ENCODE data around the gene ADGRL3.
"Not testable (repeated sequence)": the region's sequence is repeated elsewhere in the genome, so short reads cannot be mapped to it uniquely, and the experiment has no call there.

The ADGRL3 gene

DNA sequence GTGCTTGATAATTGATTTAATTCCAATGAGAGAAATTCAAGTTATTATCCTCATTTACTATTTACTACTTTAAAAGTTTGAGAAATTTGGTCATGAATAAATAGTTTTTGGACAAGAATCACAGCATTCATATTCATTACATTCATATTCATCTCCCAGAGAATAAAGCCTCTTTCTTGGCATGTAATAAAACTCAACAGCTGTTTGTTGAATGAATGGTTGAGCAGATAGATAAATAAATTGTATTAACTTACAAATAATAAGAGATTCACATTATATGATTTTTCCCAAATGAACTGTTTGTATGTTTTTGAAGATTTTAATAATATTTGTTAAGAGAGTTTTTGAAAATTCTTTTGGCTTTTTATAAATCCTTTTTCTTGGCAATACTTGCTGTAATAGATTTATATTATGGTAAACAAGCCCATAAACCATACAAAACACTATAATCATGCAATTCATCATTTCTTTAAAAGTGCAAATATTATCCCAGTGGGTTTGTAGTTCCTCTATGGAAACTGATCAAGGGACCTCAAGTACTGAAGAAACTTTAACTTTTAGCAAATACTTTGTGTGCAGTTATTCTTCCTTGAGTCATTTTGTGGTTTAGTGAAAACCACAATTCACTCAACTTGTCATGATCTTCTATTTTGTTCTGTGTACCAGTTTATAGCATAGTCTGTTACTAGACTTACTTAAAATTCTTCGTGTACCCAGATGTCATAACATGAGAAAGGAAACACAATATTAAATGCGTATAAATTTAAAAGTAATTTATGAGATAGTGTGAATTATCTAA is 371.8 kb downstream of the ADGRL3 start:
- no peak for DNase-seq

DNA sequence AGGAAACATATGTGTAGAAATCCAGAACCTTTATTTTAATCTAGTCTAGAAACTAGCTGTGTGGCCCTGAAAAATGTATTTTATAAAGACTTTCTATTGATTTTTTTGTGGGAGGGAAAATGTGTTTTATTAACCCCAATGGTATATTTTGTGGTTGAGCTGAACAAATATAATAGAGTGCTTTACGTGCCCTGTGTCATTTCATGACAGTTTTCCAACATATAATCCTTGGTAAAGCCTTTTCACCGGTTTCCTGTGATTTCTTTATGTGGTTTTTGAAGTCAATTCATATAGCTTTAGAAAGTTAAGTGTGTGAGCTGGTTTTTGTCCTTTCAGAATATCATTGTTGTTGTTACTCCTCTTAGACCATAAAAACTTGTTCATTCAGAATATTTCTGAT is 375.7 kb downstream of the ADGRL3 start:
- no peak for DNase-seq

DNA sequence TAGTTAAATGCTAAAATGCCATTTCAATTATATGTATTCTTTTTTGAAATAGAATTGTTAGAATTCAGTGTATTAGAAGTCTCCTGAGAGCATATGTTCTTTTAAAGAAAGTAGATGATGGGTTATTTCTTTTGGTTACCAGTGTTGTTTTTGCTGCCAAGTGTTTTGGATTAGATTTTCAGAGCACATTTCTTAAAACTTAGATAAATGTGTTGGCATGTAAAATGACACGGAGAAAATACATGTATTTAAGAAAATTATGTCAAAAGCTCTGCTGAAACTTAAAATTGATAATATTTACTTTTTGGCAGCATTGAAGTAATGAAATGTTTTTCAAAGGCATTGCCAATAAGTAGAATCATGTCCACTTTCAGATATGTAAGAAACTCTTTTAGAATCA is 379.7 kb downstream of the ADGRL3 start:
- DNase-seq: no peak

DNA sequence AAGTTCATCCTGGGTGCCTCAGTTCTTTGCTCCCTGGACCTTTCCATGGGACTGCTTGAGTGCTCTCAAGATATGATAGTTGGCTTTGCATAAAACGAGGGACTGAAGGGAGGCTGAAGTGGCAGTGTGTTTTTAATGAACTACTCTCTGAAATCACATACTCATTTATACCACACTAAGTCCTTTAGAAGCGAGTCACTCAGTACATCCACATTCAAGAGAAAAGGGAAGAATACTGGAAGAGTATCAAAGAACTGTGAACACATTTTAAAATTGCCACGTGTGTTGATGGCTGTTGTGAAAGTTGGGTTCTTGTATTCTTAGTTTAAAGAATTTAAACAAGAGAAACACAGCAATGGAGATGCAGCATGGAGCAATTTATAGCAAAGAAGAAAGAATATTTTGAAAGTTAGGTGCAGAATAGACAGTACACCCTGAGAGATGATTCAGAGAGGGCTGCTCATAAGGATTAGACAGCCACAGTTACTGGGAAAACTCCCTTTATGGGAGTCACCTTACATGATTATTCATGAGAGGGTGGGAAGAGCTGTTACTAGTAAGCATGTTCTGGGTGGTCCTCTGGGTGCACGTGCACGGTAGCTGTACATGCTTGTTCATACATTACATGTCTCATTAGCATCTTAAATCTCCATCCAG is 380.7 kb downstream of the ADGRL3 start:
- DNase-seq: no peak

DNA sequence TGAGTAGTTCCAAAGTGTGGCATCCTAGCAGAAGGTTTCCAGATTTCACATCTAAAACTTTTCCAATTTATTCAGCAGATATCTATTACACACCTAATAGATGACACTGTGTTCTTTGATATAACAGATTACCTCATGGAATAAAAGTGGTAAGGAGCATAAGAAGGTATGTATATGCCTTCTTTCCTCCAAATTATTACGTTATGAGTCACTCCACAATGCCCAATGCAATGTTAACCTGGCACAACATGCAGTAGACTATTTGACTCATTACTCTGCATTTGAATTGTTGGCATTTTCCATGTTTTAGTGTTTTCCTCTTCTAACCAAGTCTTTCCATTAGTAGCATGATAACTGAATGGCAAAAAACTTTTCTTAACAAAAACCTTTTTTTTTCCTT is 383.6 kb downstream of the ADGRL3 start:
- no peak for DNase-seq

DNA sequence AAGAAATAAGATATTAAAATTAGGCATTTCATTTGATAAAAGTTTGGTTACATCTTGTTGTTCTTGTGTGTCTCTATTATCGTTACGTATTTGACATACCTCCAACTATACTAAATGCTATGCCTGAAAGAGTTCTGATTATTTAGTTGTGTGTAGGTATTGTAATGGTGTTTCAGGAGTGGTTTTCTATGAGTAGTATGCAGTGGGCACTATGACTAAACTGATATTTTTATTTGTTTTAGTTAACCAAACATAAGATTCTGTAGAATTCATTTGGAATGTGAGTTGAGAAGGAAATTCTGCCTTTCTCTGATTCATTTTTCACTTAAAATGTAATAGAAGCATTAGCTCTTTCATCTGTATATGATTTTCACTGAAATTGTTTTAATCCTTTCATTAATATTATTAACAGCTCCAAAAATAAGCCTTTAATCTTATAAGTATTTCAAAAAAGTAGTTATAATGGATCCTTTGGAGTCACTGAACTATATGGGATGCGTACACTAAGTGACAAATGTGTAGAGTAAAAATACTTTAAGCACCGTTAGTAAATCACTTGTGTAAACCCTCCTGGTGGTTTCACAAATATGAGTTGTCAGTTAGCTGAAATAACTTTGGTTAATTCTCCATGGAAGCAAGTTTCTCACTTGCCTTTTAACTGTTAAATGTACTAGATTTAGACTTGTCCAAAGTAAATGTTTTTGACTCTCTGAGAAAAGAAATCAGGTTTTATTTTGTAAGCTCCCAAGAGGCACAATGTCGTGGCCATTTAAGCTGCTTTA is 388.7 kb downstream of the ADGRL3 start:
- DNase-seq: no peak

DNA sequence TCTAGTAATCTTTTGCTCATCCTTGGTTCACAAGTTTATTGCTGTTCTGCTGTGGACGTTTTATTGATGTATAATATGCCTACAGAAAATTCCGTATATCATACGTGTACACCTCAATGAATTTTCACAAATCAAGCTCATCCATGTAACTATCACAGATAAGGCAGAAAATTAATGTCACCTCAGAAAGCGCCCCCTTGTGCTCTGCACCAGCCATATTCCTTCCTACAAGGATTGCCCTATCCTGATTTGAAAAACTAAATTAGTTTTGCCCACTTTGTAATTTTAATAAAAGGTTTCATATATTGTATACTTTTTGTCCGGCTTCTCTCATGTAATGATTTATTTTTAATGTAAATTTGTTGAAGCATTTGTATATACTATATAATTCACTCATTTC is 390.8 kb downstream of the ADGRL3 start:
- DNase-seq: no peak

DNA sequence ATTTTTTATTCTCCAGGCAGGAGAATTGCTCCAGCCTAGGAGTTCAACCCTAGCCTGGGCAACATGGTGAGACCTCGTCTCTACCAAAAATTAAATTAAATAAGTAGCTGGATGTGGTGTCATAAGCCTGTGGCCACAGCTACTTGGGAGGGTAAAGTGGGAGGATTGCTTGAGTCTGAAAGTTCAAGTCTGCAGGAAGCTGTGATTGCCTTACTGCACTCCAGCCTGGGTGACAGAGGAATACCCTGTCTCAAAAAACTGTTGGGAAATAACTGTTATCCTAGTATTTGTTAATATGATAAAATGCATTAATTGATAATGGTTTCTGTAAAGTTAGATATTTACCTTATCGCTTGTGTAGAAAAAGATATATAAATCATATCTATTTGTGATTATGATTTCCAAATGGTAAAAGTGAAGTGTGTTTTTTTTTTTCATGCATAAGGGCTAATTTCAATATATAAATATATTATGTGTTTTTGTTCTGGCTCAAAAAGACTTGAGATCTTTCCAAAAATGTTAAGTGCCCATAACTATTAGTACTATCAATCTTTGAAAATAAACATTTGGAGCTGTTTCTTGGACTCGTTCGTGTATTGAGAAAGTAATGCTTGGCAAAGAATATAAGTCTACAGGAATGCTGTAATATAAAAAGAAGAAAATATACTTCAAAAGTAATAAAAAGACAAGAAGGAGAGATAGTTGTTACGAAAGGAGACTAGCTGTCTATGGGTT is 396.6 kb downstream of the ADGRL3 start:
- no peak for DNase-seq

DNA sequence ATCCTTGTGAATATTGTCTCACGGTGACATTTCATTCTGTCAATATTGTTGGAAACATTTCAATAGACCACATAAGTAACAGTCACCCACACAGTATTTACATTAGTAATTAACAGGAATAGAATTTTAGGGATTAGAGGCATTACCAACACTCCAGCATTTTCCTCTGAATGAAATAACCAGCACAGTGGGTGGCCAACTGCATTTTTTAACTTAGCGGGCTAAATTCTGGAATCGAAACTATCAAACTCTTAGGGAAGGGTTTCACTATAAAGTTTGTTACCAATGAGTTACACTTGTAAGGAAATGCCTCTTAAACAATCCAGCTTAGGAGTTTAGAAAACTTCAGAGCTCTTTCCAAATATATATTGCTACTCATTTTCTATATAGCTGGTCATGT is 403.0 kb downstream of the ADGRL3 start:
- DNase-seq: no peak

DNA sequence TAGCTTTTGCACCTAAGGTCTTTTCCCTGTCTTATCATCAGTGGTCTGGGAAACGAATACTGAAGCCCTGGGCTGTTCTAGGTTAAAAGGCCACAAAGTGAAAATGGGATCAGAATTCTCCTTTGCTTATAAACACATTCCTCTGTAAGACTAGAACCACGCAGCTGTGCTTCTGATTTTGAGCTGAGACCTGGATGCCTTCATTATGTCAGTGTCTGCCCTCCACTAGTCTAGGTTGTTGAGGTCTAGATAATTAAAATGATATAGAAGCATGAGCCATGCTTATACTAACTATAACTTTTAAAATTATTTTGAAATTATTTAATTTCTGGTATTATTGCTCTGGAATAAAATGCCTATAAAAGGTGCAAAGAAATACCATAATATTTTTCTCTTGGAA is 403.9 kb downstream of the ADGRL3 start:
- DNase-seq: no peak

DNA sequence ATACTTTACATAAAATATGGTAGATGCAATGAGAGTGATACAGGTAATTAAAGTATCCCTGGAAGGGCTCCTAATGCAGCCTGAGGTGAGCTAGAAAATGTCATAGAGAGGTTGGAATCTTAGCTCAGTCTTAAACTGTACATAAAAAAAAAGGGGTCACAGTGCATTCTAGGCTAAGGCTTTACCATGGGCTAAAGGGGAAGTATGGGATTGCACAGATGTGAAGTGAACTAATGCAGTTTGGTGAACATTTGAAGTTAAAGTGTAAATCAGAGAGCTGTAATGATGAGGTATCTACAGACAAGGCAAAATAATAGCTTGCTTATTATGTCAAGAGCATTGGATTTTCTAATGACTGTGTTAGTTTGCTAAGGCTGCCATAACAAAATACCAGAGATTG is 405.9 kb downstream of the ADGRL3 start:
- DNase-seq: no peak

DNA sequence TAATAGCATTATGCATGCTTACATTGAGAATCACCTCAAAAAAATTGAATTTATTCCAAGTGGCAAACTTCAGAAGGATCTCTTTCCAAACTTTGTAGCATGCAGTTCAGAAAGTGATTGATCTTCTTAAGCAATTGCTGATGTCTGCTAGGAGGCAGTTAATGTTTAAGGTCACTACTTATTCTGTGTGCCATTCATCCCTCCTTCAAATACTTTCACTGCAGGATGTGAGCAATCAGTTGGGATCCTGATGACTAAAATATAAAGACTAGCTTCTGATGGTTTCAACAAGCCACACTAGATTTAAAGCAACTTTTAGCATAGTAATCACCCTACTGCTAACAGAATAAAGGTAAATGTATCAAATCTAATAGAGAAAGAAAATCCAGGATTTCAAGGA is 414.1 kb downstream of the ADGRL3 start:
- no peak for DNase-seq

DNA sequence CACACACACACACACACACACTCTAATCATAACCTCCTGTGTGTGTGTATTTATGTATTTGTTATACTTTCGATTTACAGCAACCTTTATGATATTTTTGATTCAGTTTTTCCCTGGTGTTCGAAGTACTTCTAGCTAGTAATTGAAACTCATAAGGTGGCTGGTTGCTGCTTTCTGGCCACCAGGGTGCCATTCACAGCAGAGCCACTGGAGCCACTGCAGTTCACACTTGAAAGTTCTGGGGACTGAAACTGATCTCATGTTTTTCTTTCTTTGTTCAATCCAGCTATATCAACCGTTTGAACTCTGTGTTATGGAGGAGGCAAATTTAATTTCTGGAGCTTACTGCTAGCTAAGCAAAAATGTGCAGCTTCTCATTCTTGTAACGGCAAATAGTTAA is 419.4 kb downstream of the ADGRL3 start:
- peak; percentile 13 for DNase-seq

DNA sequence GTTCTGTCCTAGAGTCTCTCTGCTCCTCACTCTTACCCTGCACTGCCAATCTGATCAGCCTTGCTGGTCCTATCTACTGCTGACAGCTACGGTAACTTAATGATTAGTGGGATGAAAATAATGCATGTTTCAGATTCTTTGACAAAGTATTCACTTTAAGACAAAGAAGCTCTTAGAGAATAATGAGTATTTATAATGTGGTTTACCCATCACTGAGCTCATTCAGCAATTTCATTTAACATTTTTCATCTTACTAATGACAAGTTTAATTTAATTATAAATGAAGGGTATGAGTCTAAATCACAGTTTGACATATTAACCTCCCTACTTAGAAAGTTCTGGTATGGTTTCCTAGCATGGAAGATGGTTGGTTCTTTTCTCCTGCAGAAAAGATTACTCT is 428.2 kb downstream of the ADGRL3 start:
- no peak for DNase-seq

DNA sequence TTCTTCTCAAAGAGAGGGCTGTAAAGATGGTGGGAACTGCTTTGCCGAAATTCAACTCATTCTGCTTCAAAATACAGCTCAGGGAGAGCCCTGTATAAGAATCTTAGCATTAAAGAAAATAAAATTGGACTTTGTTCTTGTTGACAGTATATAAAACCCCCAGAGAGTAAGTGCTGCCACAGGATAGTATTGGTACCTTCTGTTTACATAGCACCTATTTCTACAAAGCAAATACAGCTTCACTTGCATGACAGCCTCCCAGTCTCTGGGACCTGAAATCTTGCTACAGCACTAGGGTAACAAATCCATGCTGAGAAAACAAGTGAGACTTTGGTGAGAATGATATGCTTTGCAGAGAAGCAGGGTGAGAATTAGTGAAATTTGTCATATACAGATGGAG is 428.6 kb downstream of the ADGRL3 start:
- peak; percentile 24 for DNase-seq

DNA sequence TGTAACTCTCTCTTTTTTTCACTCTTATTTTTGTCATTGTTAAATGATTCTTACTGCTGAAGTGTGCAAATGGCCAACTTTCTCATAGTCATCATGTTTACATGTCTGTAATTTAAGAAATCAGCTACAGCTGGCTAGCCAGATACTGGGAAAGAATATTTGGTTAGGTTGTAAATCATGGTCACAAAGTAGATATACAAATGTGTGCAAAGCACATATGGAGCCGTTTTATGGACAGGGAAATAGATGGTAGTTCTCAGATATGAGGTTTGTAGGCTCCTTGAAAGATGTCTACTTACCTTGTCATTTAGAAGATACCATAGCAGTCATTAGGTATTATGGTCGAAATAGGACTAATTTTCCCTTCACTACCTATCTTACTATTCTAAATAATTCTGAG is 430.4 kb downstream of the ADGRL3 start:
- DNase-seq: no peak

DNA sequence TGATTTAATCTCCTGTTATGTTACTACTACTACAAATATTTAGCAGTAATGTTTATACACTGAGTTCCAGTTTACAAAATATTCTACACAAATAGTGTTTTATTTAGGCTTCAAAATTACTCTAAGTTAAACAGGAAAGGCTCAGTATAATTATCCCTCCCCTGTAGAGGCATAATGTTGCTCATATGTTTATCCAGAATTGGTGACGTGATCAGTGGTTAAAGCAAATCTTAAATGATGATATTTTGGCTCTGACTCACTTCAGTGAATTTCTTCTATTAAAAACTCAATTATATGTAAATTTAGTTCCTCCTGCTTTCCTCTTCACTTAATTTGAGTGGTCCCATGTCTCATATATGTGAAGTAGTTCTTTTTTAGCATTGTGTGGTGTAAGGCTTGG is 438.5 kb downstream of the ADGRL3 start:
- peak; percentile 12 for DNase-seq

DNA sequence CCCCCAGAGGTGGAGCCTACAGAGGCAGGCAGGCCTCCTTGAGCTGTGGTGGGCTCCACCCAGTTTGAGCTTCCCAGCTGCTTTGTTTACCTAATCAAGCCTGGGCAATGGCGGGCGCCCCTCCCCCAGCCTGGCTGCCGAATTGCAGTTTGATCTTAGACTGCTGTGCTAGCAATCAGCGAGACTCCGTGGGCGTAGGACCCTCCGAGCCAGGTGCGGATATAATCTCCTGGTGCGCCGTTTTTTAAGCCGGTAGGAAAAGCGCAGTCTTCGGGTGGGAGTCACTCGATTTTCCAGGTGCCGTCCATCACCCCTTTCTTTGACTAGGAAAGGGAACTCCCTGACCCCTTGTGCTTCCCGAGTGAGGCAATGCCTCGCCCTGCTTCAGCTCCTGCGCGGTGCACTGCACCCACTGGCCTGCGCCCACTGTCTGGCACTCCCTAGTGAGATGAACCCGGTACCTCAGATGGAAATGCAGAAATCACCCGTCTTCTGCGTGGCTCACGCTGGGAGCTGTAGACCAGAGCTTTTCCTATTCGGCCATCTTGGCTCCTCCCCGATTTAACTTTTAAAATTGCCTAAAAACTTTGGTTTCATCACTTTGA is 446.7 kb downstream of the ADGRL3 start:
- not testable (repeated sequence) for DNase-seq

DNA sequence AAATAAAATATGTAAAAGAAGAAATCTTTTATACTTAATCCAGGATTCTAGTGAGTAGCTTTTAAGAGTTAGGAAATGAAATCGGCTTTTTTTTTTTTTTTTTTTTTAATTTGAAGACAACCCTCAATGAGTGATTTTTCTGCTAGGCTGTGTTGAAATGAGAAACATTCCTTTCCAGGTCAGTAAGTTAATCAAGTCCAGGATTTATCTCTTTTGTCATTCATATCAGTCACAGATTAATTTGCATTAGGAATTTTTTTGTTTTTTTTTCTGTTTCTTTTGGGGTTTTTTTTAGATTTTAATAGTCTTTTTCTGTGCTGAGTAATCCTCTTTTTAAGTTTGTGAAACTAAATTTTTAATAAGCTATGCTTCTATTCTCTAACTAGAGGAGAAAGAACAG is 448.1 kb downstream of the ADGRL3 start:
- no peak for DNase-seq

DNA sequence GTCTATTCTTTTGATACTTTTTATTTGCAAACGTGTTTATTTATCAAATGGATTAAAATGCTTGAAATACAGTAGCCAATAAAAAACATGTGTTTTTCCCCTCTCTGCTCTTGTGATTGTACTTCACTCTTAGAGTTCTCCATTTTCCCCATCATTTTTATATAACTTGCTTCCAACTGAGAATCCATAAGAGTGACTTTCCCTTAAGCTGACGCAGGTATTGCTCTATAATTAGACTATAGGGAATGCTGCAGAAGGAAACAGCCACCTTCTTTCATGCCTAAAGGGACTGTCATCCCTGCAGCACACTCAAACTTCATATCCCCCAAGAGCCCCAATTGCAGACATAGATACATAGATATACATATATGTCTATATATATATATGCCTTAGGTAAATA is 456.9 kb downstream of the ADGRL3 start:
- no peak for DNase-seq

DNA sequence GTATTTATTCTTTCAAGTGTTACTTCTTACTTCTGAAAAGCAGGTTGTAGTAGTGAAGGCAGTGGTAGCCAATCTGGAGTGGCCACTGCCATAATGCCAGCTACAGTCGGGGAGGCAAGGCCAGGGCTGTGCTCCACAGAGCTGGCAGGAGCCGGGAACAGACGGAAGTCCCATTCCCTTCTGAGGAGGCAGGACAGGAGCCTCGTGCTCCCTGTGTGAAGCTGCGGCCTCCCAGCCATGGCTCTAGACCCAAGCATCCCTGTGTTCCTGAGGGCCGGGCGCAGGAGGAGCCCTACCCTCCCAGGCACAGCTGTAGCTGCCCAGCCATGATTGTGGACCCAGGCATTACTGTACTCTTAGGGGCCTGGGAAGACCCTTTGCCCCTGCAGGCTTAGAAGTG is 461.8 kb downstream of the ADGRL3 start:
- no peak for DNase-seq

DNA sequence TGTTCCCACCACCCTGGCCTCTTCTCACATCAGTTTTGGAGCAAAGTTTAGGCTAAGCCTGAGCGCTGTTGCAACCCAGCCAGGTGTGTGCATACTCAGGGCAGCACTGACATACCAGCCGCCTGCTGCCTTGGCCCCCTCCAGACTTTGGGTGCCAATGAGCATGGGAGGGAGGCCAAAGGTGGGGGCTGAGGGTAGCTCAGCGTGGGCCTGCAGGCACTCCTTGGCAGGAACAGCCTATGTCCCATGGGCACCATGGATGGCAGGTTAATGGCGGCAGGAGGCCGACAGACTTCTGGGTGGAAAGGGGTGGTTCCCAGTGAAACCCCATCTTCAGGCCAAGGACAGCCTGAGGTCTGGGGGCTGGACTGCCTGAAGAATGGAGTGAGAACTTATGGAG is 462.2 kb downstream of the ADGRL3 start:
- no peak for DNase-seq

DNA sequence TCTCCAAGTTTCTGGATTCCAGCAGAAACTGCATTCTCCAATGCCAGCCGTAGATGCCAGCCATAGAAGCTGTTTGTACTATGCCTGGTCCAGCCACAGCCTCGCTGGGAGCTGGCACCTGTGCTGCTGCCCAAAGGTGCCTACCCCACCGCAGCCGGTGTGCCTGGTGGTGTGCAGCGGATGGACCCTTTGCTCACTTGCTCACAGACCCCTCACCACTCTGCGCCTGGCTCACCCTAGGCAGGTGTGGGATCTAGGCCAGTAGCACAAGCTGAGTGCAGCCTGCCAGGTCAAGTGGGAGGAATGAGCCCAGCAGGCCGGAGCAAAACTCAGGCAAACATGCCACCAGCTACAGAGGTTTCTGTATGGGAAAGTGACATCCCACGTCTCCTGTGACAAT is 463.2 kb downstream of the ADGRL3 start:
- DNase-seq: no peak

Measured in NCI-H146 (cell line).